Epidermal melanocyte (primary cell): ENCODE data around the gene HIVEP3.
A peak's percentile ranks its signal among the peaks of the same experiment; 100 is the strongest.

Experiments used
- DNase-seq: peaks from one replicate; pipeline ENCODE4 v3.0.0; 2011; ENCODE audit warnings: low spot score; ENCODE audit not compliant: insufficient read length

The HIVEP3 gene

GRCh38 chr1:41668967-41669366, 249.8 kb downstream of the HIVEP3 start:
- DNase-seq: no peak

DNA sequence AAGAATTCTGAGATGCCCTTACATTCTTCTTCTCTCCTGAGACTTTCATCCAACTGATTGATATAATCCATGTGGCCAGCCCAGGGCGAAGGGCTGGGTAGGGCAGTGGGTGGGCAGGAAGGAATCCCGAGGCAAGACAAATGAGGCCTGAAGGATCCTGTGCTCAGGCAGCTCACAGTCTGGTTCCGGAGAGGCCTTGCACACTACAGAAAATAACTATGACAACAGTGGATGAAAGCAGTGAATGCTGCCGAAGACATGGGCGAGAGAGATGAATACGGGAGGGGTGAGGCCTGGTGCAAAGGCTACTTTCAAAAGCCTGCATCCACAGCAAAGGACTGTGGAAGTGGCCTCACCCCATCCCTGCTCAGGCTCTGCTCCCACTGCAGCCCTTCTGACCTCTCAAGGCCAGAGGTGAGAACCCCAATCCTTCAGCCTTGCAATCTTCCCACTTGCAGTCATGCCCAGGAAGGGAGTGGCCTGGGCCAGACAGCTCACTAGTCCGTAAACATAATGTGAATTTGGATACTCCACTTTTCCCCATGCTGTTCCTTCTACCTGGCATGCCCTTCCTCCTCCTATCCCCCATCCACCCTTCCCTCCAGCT, 250.6 kb downstream of the HIVEP3 start:
- DNase-seq: no peak

- no peak for DNase-seq
Measured at GRCh38 chr1:41666981-41667631, 251.6 kb downstream of the HIVEP3 start.

DNA sequence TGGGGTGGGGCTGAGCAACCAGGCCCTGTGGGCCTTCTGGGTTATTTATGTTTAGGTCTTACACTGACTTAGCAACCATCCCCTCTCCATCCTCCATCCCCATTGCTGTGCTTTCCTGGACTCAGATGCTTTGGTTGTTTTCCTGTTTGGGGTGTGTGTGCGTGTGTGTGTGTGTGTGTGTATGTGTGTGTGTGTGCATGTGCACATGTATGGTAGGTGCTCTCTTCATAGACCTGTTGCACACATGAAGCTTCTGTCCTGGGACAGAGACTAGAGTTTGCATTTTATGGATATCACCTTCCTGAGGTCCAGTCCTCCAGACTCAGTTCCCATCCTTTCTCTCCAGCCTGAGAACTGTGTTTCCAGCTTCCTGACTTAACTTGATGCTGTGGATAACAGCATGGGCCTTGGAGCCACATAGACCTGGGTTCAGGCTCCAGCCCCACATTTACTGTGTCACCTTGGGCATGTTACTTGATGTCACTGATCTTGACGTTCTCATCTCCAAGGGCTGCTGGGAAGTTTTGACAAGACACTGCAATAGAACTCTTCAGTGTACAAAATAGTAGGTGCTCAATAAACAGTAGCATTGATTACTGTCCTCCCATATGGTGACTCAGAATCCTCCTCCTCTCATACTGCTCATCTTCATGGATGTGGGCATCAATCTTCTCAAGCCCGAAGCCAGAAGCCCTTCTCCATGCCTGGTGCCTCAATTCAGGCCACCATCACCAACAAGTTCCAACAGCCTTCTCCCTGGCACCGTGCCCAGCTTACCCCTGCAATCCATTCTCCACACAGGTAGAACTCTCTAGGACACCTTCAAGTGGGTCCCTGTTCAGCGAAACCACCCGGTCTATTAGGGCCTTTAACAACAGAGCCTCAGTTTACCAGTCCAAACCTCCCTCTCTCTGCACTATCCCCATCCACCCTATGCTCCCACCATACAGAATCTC, 252.5 kb downstream of the HIVEP3 start:
- no peak for DNase-seq

- DNase-seq: no peak
Measured at GRCh38 chr1:41664861-41665640, 253.7 kb downstream of the HIVEP3 start.

GRCh38 chr1:41663671-41664400, 254.9 kb downstream of the HIVEP3 start:
- no peak for DNase-seq

DNA sequence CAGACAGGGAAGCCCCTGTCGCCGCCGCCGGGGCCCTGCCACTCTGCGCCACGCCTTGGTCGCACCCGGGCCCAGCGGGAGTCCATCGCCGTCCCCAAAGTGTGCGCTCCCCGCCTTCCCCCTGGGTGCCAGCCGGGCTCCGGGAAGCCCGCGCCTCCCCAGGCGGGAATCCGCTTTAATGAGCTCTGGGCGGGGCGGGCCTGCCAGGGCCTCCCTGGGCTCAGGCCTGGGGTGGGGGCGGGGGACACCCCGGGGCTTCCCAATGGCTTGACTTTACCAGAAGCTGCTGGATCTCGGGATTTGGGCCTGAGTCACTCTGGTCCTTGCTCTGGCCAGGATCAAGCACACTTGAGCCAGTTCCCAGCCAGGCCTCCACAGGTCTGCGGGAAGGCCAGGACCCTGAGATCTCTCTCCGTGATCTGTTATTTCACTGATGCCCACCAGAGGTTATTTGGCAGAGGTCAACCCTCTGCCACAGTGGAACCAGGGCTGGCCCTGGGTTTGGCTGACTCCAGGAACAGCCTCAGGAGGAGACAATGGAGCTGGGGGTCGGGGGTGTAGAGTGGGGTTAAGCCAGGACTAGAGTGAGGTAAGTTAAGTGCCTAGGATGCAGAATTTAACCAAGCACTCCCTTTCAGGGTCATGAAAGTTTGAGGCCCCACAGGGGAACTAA, 255.8 kb downstream of the HIVEP3 start:
- no peak for DNase-seq

GRCh38 chr1:41662061-41662764, 256.5 kb downstream of the HIVEP3 start:
- DNase-seq: peak; percentile 88

DNA sequence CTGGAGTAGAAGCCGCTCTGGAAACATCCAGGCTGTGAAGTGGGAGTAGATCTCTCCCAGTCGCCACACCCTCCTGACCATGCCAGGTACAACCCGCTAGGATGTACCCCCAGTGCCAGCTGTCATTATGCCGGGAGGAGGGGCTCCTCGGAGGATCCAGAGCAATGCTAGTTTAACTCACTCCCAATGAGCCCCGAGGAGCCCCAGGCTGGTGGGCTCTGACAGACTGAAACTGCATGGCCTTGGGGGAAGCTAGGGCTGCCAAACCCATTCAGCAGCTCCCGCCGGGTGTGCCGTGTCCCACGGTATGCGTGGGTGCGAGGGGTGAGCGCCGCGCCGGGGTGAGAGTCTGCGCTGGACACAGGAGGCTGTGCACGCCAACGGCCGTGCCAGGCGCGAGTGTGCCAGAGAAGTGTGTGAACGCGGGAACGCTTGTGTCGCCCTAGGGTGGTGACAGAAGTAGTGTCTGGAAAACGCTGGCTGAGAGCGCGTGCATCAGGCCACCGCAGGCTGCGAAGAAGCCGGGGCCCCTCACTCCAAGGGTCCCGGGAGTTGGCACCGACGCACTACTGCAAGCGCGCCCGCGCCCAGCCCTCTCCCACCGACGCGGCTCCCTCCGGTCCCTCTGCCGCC, 257.2 kb downstream of the HIVEP3 start:
- DNase-seq: no peak

DNA sequence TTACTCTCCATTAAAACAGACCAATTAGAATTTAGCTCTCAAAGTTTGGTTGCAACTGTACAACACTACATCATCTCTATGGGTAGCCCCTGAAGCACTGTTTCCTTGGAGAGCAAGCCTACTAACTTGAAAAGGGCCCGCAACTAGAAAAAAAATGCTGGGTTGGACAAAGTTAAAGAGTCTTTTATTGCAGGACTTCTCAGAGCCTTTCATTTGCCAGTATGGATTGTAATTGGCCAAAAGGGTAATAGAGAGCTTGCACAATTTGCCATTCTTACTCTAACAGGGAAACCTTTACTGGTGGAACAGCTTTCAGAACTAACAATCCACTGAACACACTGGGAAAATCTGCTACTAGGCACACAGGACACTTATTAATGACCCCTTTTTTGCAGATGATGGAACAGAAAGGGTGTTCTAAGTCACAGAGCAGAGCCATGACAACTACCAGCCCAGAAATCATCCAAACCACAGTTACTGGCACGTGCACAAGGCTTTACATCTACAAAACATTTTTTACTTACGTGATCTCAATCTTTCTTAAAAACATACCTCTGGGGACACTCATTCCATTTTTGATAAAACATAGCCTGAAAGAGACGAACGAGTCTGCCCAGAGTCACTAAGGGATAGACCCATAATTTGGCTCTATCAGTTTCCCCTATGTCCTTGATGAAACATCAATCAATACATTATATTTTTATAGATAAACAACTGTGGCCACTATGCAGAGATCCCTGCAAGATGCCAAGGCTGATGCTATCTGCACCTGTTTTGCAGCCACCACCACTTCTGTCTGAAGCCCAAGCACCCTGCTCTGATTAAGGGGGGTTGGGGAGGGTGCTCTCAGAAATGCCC, 257.9 kb downstream of the HIVEP3 start:
- no peak for DNase-seq

GRCh38 chr1:41659903-41660302, 258.8 kb downstream of the HIVEP3 start:
- no peak for DNase-seq

- DNase-seq: no peak
Measured at GRCh38 chr1:41659159-41659495, 259.6 kb downstream of the HIVEP3 start.

DNA sequence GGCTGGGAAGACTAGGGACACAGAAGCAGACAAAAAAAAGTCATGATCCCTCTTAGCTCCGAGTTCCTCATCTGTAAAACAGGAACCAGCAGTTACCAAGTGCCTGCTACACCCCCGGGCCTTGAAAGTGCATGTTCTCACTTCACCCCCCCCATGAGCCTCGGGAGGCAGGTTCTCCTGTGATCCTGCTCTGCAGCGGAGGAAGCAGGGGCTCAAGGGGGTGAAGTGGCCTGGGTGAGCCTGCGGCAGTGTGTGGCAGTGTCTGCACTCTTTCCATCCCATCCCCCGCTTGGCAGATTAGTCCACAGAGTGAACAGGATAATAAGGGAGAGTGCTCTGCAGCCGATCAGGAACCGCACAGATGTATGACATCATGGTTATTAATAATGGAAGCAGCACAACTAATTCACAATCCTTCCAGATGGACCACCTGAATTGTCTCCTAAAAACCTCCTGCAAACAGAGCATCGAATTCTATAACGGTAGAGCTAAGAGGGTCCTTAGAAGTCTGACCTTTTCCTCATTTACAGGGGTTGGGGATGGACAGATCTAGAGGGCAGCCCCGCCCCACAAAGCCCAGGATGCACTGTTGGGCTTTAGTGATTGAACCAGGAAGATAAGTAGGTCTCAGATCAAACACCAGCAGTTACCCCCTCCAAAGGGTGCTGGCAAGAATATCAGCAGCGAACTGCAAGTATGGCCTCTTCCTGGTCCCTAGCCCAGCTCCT, 260.1 kb downstream of the HIVEP3 start:
- DNase-seq: no peak

DNA sequence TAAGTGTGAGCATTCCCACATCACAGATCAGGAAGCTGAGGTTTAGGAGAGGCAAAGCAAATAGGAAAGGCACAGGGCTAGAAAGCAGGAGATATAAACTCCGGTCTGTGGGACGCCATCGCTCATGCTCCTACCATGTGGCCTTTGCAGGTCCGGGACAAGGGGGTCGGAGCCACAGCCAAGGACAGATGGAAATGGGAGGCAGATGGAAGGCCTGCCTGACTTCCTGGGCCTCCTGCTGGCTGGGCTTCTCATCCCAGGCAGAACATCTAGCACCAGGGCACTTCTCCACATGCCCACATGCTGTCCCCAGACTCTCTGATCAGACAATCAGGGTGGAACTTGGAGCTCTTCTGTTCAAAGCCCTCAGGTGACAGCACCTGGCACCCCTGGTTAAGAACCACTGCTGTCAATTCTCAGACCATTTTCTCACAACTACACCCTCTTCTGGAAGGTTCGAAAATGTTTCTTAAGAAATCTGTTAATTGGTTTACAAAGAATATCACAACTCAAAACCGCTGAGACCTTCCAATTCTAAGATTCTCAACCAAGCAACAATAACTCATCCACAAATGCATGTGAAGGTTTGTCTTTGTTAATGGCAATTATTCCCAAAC, 260.9 kb downstream of the HIVEP3 start:
- no peak for DNase-seq

GRCh38 chr1:41656825-41657500, 261.8 kb downstream of the HIVEP3 start:
- DNase-seq: no peak

- DNase-seq: no peak
Measured at GRCh38 chr1:41656068-41656467, 262.7 kb downstream of the HIVEP3 start.

DNA sequence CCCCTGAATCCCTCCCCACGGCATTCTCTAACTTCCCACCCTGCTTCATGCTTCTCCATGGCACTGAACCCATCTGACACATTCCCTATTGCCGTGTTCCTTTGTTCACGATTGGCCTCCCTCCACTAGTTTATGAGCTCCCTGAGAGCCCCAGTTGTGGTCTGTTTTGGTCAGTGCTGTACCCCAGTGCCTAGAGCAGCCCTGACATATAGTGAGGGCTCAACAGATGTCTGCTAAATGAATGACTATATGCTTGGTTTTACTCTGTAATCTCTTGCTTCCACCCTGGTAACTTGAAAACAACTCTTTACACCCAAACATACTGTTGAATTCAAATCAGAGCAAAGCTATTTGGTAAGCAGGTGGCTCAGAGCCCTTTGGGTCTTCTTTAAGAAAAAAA, 263.1 kb downstream of the HIVEP3 start:
- DNase-seq: no peak
